A549 (cell line): Measurements from ENCODE around the gene CIAO2A. TPM values are rescaled to one million over a fixed set of nuclear protein-coding genes. Genes with fewer than 3 reads are reported as not detected.
A peak's percentile ranks its signal among the peaks of the same experiment; 100 is the strongest.

Experiments used
- ATAC-seq, 2 experiments: fragments of 200-7000 bp in 1 of 2; fragments of >200 bp in 1 of 2; cut with Nextera tagmentation in 1 of 2; cut with Tn5 transposase in 1 of 2; 3 replicates each; pipeline versions ENCODE4 v1.8.0 to v1.9.1; 2018 to 2020; ENCODE audit warnings: mild to moderate bottlenecking in 1 of 2, moderate library complexity in 1 of 2
- CTCF ChIA-PET: fragments of 300-600 bp; sonication (Branson Sonifier 250); formaldehyde crosslinking; extraction: SDS; loops from one replicate; lab custom pipeline; 2021; ENCODE audit warnings: antibody characterized with exemption, inconsistent platforms; lab: Yijun Ruan, JAX
- POLR2A ChIA-PET: fragments of 350-600 bp; formaldehyde crosslinking; extraction: SDS; loops from one replicate; lab custom pipeline; 2021; ENCODE audit warnings: antibody characterized with exemption, inconsistent platforms; lab: Yijun Ruan, JAX
- DNase-seq, 2 experiments: peaks; one replicate each; pipeline versions ENCODE4 v3.0.0 to v3.0.0-alpha.2; 2011 to 2016; ENCODE audit warnings: low read depth in 1 of 2, low spot score in 1 of 2
- FAIRE-seq: peaks from 2 replicates; lab custom pipeline; 2011; peaks lifted over from hg19 to GRCh38; lab: Jason Lieb, UNC
- H3K27ac ChIP-seq, 2 experiments: fragments of >200 bp; sonication (Bioruptor Twin); formaldehyde crosslinking; 3 replicates each; pipeline ENCODE4 v1.5.1; 2016 to 2017
- H3K4me1 ChIP-seq: fragments of >200 bp; sonication (Bioruptor Twin); formaldehyde crosslinking; 3 replicates; pipeline ENCODE4 v1.6.1; 2016
- H3K4me2 ChIP-seq: fragments of >200 bp; sonication (Bioruptor Twin); formaldehyde crosslinking; 3 replicates; pipeline ENCODE4 v1.6.1; 2016
- H3K4me3 ChIP-seq: fragments of >200 bp; sonication (Bioruptor Twin); formaldehyde crosslinking; 3 replicates; pipeline ENCODE4 v1.5.1; 2016
- H3K9me3 ChIP-seq: fragments of >200 bp; sonication (Bioruptor Twin); formaldehyde crosslinking; 3 replicates; pipeline ENCODE4 v1.6.1; 2016
- BHLHE40 ChIP-seq: IDR thresholded peaks from 2 replicates; pipeline ENCODE4 v1.6.1; 2012; ENCODE audit warnings: low read depth, low read length, inconsistent platforms
- CBX2 ChIP-seq: fragments of 200-600 bp; sonication (generic); IDR thresholded peaks from 2 replicates; pipeline ENCODE4 v1.6.1; 2016; ENCODE audit warnings: low read depth, mild to moderate bottlenecking, borderline replicate concordance
- CEBPB ChIP-seq, 2 experiments: fragments of >200 bp in 1 of 2; sonication (Bioruptor Twin) in 1 of 2; formaldehyde crosslinking in 1 of 2; IDR thresholded peaks; 2 replicates each; pipeline ENCODE4 v1.6.1; 2012 to 2016
- CHD2 ChIP-seq: fragments of 150-350 bp; IDR thresholded peaks from 2 replicates; pipeline ENCODE4 v1.6.1; 2014; ENCODE audit warnings: low read length; ENCODE audit not compliant: partially characterized antibody
- ESRRA ChIP-seq: fragments of 150-350 bp; IDR thresholded peaks from 2 replicates; pipeline ENCODE4 v1.6.1; 2014; ENCODE audit warnings: mild to moderate bottlenecking, low read length, borderline replicate concordance
- FOXS1 ChIP-seq: fragments of 250-450 bp; sonication (Bioruptor Pico); IDR thresholded peaks from 2 replicates; pipeline ENCODE4 v1.5.0; 2020; ENCODE audit warnings: mild to moderate bottlenecking, moderate library complexity
- HDAC2 ChIP-seq: fragments of 200-600 bp; sonication (generic); IDR thresholded peaks from 2 replicates; pipeline ENCODE4 v1.6.1; 2016
- HEYL ChIP-seq: fragments of 250-450 bp; sonication (Bioruptor Pico); IDR thresholded peaks from 2 replicates; pipeline ENCODE4 v1.8.0; 2021; ENCODE audit warnings: mild to moderate bottlenecking, moderate library complexity
- HOXA7 ChIP-seq: fragments of 250-450 bp; sonication (Bioruptor Pico); IDR thresholded peaks from 2 replicates; pipeline ENCODE4 v1.5.0; 2020; ENCODE audit warnings: mild to moderate bottlenecking, moderate library complexity
- KDM5A ChIP-seq: fragments of 200-600 bp; sonication (generic); IDR thresholded peaks from 2 replicates; pipeline ENCODE4 v1.6.1; 2016; ENCODE audit warnings: antibody characterized with exemption, mild to moderate bottlenecking
- MAFK ChIP-seq: fragments of 450-650 bp; IDR thresholded peaks from 2 replicates; pipeline ENCODE4 v1.6.1; 2014; ENCODE audit not compliant: partially characterized antibody
- MAZ ChIP-seq: fragments of 150-350 bp; IDR thresholded peaks from 2 replicates; pipeline ENCODE4 v1.6.1; 2014; ENCODE audit warnings: antibody characterized with exemption, low read depth, low read length, borderline replicate concordance
- MYC ChIP-seq: IDR thresholded peaks from 2 replicates; pipeline ENCODE4 v1.6.1; 2012; ENCODE audit warnings: mild to moderate bottlenecking, inconsistent platforms, low read length, improper control_type of control experiment, borderline replicate concordance
- NPAS2 ChIP-seq: fragments of 250-450 bp; sonication (Bioruptor Pico); IDR thresholded peaks from 2 replicates; pipeline ENCODE4 v1.8.0; 2022; ENCODE audit warnings: mild to moderate bottlenecking, moderate library complexity, borderline replicate concordance
- PHF8 ChIP-seq: fragments of 200-600 bp; sonication (generic); IDR thresholded peaks from 2 replicates; pipeline ENCODE4 v1.6.1; 2016; ENCODE audit warnings: low read depth, mild to moderate bottlenecking, antibody characterized with exemption, moderate library complexity, borderline replicate concordance
- POLR2AphosphoS2 ChIP-seq: conservative IDR thresholded peaks from 2 replicates; pipeline ENCODE4 v1.6.1; 2012; ENCODE audit warnings: low read length, improper control_type of control experiment, inconsistent platforms
- RCOR1 ChIP-seq: fragments of 150-350 bp; IDR thresholded peaks from 2 replicates; pipeline ENCODE4 v1.6.1; 2014; ENCODE audit warnings: antibody characterized with exemption, low read length, low read depth
- RFX5 ChIP-seq: fragments of 450-650 bp; IDR thresholded peaks from 2 replicates; pipeline ENCODE4 v1.7.1; 2014; ENCODE audit warnings: antibody characterized with exemption, mild to moderate bottlenecking, moderate library complexity
- RNF2 ChIP-seq: fragments of 200-600 bp; sonication (generic); IDR thresholded peaks from 2 replicates; pipeline ENCODE4 v1.6.1; 2016; ENCODE audit warnings: low read depth, mild to moderate bottlenecking, antibody characterized with exemption, moderate library complexity, borderline replicate concordance
- SMC3 ChIP-seq: fragments of >200 bp; sonication (Bioruptor Twin); formaldehyde crosslinking; IDR thresholded peaks from 3 replicates; pipeline ENCODE4 v1.6.1; 2018; ENCODE audit warnings: inconsistent platforms
- ZFP36 ChIP-seq: fragments of 450-650 bp; IDR thresholded peaks from 2 replicates; pipeline ENCODE4 v1.6.1; 2014; ENCODE audit warnings: borderline replicate concordance; ENCODE audit not compliant: partially characterized antibody
- ZNF302 ChIP-seq: fragments of 250-450 bp; sonication (Bioruptor Pico); IDR thresholded peaks from 2 replicates; pipeline ENCODE4 v1.9.0; 2021; ENCODE audit warnings: inconsistent platforms, mild to moderate bottlenecking, moderate library complexity
- ZSCAN20 ChIP-seq: fragments of 250-450 bp; sonication (Bioruptor Pico); IDR thresholded peaks from 2 replicates; pipeline ENCODE4 v1.8.0; 2022; ENCODE audit warnings: mild to moderate bottlenecking, moderate library complexity
- WGBS: methylation state at CpG from one replicate; pipeline ENCODE4 v1.1.6; 2017; ENCODE audit errors: missing lambda C conversion rate; 5-methylcytosine and 5-hydroxymethylcytosine counted together
- polyA plus RNA-seq, 4 experiments: library from polyadenylated mRNA; depleted of rRNA in 3 of 4; stranded (reverse); fragments of >200 nt; fragmentation: RNase III in 1 of 4; extraction: RNeasy Plus Mini Kit Qiagen cat#74134 plus additional on column Dnase treatment in 1 of 4; gene quantifications; 2 replicates in 3 of 4; 3 replicates in 1 of 4; pipeline ENCODE4 v1.2.3, GENCODE V29; 2011 to 2017
- TF ChIP-seq, protein P1 (sequence below): fragments of >200 bp; sonication (Bioruptor Twin); formaldehyde crosslinking; IDR thresholded peaks from 3 replicates; pipeline ENCODE4 v1.6.1; 2016
- TF ChIP-seq, protein P2 (sequence below): fragments of 150-350 bp; IDR thresholded peaks from 2 replicates; pipeline ENCODE4 v1.6.1; 2014; ENCODE audit warnings: low read depth, mild to moderate bottlenecking, low read length
- TF ChIP-seq, protein P3 (sequence below): fragments of 250-450 bp; sonication (Bioruptor Pico); IDR thresholded peaks from 2 replicates; pipeline ENCODE4 v1.5.0; 2021; ENCODE audit warnings: mild to moderate bottlenecking, moderate library complexity, borderline replicate concordance
- TF ChIP-seq, protein P4 (sequence below): IDR thresholded peaks from 2 replicates; pipeline ENCODE4 v1.6.1; 2012
- TF ChIP-seq, protein P5 (sequence below): IDR thresholded peaks from 2 replicates; pipeline ENCODE4 v1.6.1; 2012

CIAO2A gene
- polyA plus RNA-seq, 2 of the 4 experiments (the other 2 are of a cell fraction), result 156 to 231 TPM

DNA sequence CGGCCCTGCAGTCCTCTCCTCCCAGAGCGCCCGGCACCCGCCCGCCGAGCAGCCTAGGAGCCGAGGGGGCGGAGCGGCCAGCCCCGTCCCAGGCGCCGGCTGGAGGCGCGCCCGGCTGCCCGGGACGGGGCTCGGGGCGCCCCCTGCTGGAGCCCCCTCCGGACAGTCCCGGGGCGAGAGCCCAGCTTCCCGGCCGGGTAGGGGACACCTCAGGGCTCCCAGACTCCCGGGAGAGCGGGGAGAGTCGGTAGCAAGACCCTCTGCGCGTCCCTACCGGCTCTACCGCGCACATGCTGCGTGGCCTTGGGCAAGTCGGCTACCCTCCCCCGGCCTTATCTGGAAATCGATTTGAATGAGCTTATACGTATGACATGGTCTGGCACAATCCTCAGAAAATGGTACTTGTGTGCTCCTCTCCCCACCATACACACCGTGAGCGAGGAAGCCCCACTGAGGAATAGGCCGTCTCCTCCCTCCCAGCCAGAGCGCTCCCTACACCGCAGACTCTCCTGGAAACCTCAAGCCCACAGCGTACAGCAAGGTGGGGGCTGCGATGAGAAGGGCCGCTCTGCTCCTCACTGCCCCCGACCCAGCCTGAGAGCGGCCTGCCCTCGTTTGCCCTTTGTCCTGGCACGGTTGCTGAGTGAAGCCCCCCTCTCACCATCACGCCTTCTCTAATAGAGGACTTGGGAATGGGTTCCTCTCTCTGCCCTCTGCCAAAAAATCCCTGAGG lies 47.1 kb downstream of the CIAO2A start, which contains the start of gene DAPK2 (continued):
- TF ChIP-seq, protein P1, sequence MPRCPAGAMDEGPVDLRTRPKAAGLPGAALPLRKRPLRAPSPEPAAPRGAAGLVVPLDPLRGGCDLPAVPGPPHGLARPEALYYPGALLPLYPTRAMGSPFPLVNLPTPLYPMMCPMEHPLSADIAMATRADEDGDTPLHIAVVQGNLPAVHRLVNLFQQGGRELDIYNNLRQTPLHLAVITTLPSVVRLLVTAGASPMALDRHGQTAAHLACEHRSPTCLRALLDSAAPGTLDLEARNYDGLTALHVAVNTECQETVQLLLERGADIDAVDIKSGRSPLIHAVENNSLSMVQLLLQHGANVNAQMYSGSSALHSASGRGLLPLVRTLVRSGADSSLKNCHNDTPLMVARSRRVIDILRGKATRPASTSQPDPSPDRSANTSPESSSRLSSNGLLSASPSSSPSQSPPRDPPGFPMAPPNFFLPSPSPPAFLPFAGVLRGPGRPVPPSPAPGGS, result no peak
- no peak for TF ChIP-seq FOXS1 (CRISPR knock-in tag)
- no peak for TF ChIP-seq ESRRA
- no peak for TF ChIP-seq BHLHE40
- no peak for TF ChIP-seq KDM5A
- TF ChIP-seq, protein P2, sequence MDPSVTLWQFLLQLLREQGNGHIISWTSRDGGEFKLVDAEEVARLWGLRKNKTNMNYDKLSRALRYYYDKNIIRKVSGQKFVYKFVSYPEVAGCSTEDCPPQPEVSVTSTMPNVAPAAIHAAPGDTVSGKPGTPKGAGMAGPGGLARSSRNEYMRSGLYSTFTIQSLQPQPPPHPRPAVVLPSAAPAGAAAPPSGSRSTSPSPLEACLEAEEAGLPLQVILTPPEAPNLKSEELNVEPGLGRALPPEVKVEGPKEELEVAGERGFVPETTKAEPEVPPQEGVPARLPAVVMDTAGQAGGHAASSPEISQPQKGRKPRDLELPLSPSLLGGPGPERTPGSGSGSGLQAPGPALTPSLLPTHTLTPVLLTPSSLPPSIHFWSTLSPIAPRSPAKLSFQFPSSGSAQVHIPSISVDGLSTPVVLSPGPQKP, result no peak
- no peak for TF ChIP-seq RNF2
- TF ChIP-seq POLR2AphosphoS2, result no peak
- TF ChIP-seq MAFK, result no peak
- no peak for TF ChIP-seq CEBPB (IDR thresholded peaks at IDR 0.05)
- no peak for TF ChIP-seq NPAS2 (CRISPR knock-in tag)
- TF ChIP-seq, protein P3, sequence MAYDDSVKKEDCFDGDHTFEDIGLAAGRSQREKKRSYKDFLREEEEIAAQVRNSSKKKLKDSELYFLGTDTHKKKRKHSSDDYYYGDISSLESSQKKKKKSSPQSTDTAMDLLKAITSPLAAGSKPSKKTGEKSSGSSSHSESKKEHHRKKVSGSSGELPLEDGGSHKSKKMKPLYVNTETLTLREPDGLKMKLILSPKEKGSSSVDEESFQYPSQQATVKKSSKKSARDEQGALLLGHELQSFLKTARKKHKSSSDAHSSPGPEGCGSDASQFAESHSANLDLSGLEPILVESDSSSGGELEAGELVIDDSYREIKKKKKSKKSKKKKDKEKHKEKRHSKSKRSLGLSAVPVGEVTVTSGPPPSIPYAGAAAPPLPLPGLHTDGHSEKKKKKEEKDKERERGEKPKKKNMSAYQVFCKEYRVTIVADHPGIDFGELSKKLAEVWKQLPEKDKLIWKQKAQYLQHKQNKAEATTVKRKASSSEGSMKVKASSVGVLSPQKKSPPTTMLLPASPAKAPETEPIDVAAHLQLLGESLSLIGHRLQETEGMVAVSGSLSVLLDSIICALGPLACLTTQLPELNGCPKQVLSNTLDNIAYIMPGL (CRISPR knock-in tag), result no peak
- no peak for TF ChIP-seq HEYL
- TF ChIP-seq MAZ, result no peak
- TF ChIP-seq, all 56 proteins: peak for 6

DNA sequence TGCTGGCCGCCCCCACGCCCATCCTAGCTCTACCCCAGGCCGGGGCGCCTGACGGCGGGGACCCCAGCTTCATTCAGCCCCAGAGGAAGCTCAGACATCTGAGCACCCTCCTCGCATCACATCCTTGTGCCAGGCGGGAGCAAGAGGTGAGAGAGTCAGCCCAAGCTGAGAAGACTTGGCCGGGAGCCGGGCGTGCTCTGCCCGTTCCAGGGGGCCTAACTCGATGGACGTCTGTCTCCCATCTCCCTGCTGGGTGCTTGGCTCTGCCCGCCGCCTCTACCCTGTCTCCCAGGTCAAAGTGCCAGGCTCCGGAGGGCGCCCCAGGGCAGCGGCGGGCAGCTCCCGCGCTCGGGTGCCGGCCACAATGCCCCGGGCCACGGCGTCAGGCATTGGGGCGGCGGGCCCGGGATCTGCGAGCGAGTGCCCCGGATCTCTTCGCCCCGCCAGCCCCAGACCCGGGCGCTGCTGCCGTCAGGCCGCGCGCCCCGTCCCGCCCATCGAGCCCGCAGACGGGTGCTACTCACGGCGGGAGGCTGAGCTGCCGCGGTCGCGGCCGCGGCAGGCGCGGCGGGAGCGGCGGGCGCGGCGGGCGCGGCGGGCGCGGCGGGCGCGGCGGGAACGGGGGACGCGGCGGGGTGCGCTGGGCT lies 47.7 kb downstream of the CIAO2A start:
- peaks cover 26% of the 10 kb centered on the region for H3K4me1 ChIP-seq
- WGBS, result 48% methylated on average over 14 of the region's 76 CpGs
- H3K4me2 ChIP-seq, result peak overlapping the region; percentile 64
- no peaks in the 10 kb centered on the region for H3K9me3 ChIP-seq
- ATAC-seq, result peak; percentile 58 to 77
- DNase-seq, result peak in 1 of 2 experiments; percentile 72
- POLR2A ChIA-PET, result interaction anchor here (1.5 to 1.6 kb wide), 2 partner anchors 36 to 100 kb away, joined by 5 to 8 read pairs; no protein-coding TSS in a partner anchor
- FAIRE-seq, result no peak
- CTCF ChIA-PET, result interaction anchor here (0.7 to 15.1 kb wide), 86 partner anchors 9 to 997 kb away, joined by 3 to 173 read pairs (median 5); partner anchors contain the start of genes CIAO2A and SNX1
- TF ChIP-seq SMC3 (no peak), CEBPB (IDR thresholded peaks at IDR 0.05) (no peak), ZNF302 (CRISPR knock-in tag) (no peak), RCOR1 (no peak), ZSCAN20 (no peak), RFX5 (no peak), PHF8 (no peak), HOXA7 (CRISPR knock-in tag) (no peak), FOXS1 (CRISPR knock-in tag) (no peak), KDM5A (no peak), CBX2 (no peak), ZFP36 (no peak), HDAC2 (no peak), CHD2 (no peak), MYC (no peak)
- TF ChIP-seq, protein P4, sequence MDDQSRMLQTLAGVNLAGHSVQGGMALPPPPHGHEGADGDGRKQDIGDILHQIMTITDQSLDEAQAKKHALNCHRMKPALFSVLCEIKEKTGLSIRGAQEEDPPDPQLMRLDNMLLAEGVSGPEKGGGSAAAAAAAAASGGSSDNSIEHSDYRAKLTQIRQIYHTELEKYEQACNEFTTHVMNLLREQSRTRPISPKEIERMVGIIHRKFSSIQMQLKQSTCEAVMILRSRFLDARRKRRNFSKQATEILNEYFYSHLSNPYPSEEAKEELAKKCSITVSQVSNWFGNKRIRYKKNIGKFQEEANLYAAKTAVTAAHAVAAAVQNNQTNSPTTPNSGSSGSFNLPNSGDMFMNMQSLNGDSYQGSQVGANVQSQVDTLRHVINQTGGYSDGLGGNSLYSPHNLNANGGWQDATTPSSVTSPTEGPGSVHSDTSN, result no peak
- TF ChIP-seq, protein P5, sequence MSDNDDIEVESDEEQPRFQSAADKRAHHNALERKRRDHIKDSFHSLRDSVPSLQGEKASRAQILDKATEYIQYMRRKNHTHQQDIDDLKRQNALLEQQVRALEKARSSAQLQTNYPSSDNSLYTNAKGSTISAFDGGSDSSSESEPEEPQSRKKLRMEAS, result no peak
- peak overlapping the region; percentile 64 for H3K4me3 ChIP-seq
- H3K27ac ChIP-seq, result peak overlapping the region; percentile 73 to 94
